Left ventricle myocardium inferior (tissue), 1 donor: ENCODE results near the gene PLTP. TPM values are rescaled to one million over a fixed set of nuclear protein-coding genes. Genes with fewer than 3 reads are reported as not detected.

Source experiments
- DNase-seq: peaks from one replicate; pipeline ENCODE4 v3.0.0-alpha.2; 2020
- H3K27ac ChIP-seq: fragments of 200-600 bp; replicated peaks from 2 replicates; pipeline ENCODE4 v1.8.0; 2021
- H3K27me3 ChIP-seq: fragments of 200-600 bp; 2 replicates; pipeline ENCODE4 v1.8.0; 2021; ENCODE audit warnings: low read depth
- H3K36me3 ChIP-seq: fragments of 200-600 bp; 2 replicates; pipeline ENCODE4 v1.8.0; 2021
- H3K4me1 ChIP-seq: fragments of 200-600 bp; 2 replicates; pipeline ENCODE4 v1.8.0; 2021
- H3K4me3 ChIP-seq: fragments of 200-600 bp; 2 replicates; pipeline ENCODE4 v1.8.0; 2021; ENCODE audit warnings: mild to moderate bottlenecking, moderate library complexity
- H3K9me3 ChIP-seq: fragments of 200-600 bp; replicated peaks from 2 replicates; pipeline ENCODE4 v1.8.0; 2021
- CTCF ChIP-seq: fragments of 200-600 bp; IDR thresholded peaks from 2 replicates; pipeline ENCODE4 v1.8.0; 2021; ENCODE audit warnings: antibody characterized with exemption, mild to moderate bottlenecking, borderline replicate concordance
- intact Hi-C: fragments of 100-400 bp; cut with micrococcal nuclease; formaldehyde crosslinking; loops from one replicate; pipeline ENCODE4 v1.11.0; 2022
- total RNA-seq: library from RNA; stranded (reverse); fragmentation: NEBNext Ultra II Directional; extraction: Animal tissue kit (Norgen Biotek cat#: 25700); gene quantifications from one replicate; pipeline ENCODE4 v1.2.1, GENCODE V29; 2021
- donor health status: DM: no; HTN: yes; CAD: no; lungs with severe emphysema.

The PLTP gene
- total RNA-seq, 1 donor from 2014 or later = 84.1 TPM

GRCh38 chr20:45899046-45899835 lies 12.7 kb downstream of the PLTP start:
- H3K9me3 ChIP-seq = no peaks in the 10 kb centered on the region
- H3K4me1 ChIP-seq = no peaks in the 10 kb centered on the region
- H3K27ac ChIP-seq = no peak overlapping the region
- H3K36me3 ChIP-seq = peaks cover 79% of the 10 kb centered on the region
- TF ChIP-seq CTCF = no peak
- no peaks in the 10 kb centered on the region for H3K27me3 ChIP-seq
- no peak overlapping the region for H3K4me3 ChIP-seq
- intact Hi-C loops = no loop called here
- DNase-seq = no peak

- H3K27ac ChIP-seq = no peak overlapping the region
- peaks cover 88% of the 10 kb centered on the region for H3K36me3 ChIP-seq
- no peaks in the 10 kb centered on the region for H3K27me3 ChIP-seq
- H3K9me3 ChIP-seq = no peaks in the 10 kb centered on the region
- no peak overlapping the region for H3K4me3 ChIP-seq
- intact Hi-C loops = no loop called here
- H3K4me1 ChIP-seq = no peaks in the 10 kb centered on the region
- no peak for TF ChIP-seq CTCF
- DNase-seq = no peak
Observed at GRCh38 chr20:45898285-45898684, 13.7 kb downstream of the PLTP start.

DNA sequence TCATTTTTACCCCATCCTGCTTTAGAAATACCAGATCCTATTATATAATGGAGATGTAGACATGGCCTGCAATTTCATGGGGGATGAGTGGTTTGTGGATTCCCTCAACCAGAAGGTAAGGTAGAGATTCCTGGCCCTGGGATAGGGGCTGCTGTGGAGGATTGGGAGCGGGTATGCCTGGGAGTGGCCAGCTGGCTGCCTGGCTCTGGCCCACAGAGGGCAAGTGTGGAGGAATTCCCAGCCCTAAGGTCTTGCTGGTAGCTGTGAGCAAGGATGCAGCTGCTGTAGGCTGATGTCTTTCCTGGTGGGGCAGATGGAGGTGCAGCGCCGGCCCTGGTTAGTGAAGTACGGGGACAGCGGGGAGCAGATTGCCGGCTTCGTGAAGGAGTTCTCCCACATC lies 14.3 kb downstream of the PLTP start:
- Histone ChIP-seq H3K9me3 (no peaks in the 10 kb centered on the region), H3K27ac (no peak overlapping the region), H3K27me3 (no peaks in the 10 kb centered on the region), H3K36me3 (peaks cover 93% of the 10 kb centered on the region), H3K4me1 (peaks cover 5% of the 10 kb centered on the region), H3K4me3 (no peak overlapping the region)
- TF ChIP-seq CTCF = no peak
- no peak for DNase-seq
- intact Hi-C loops = no loop called here

DNA sequence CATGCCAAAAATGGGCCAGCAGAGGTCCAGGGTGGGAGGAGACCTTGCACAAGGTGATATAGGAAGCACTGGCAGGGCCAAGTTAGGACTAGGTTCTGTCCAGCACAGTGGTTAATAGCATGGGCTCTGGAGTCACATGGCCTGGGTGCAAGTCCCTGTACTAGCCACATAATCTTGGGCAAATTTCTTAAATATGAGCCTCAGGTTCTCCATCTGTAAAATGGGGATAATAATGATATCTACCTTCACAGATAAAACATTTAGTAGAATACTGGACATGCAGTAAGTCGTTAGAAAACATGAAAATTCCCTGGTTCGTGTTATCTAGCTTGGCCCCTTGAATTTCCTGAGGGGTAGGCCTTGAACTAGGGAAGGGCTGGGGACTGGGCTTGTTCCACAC lies 14.7 kb downstream of the PLTP start:
- TF ChIP-seq CTCF = no peak
- H3K36me3 ChIP-seq = peaks cover 93% of the 10 kb centered on the region
- H3K4me1 ChIP-seq = peaks cover 9% of the 10 kb centered on the region
- no peak overlapping the region for H3K4me3 ChIP-seq
- H3K27me3 ChIP-seq = no peaks in the 10 kb centered on the region
- no peaks in the 10 kb centered on the region for H3K9me3 ChIP-seq
- H3K27ac ChIP-seq = no peak overlapping the region
- DNase-seq = no peak
- intact Hi-C loops = no loop called here

GRCh38 chr20:45896641-45897161 lies 15.3 kb downstream of the PLTP start:
- Histone ChIP-seq H3K4me1 (peaks cover 15% of the 10 kb centered on the region), H3K4me3 (no peak overlapping the region), H3K27me3 (no peaks in the 10 kb centered on the region), H3K27ac (no peak overlapping the region), H3K36me3 (peaks cover 89% of the 10 kb centered on the region), H3K9me3 (no peaks in the 10 kb centered on the region)
- no peak for TF ChIP-seq CTCF
- DNase-seq = no peak
- intact Hi-C loops = no loop called here
